NCI-H1694 (cell line): Measurements from ENCODE around the gene CTBP2.

ENCODE experiments used
- DNase-seq: peaks from one replicate; lab custom pipeline; 2025; lab: John Stamatoyannopoulos, UW

The CTBP2 gene

DNA sequence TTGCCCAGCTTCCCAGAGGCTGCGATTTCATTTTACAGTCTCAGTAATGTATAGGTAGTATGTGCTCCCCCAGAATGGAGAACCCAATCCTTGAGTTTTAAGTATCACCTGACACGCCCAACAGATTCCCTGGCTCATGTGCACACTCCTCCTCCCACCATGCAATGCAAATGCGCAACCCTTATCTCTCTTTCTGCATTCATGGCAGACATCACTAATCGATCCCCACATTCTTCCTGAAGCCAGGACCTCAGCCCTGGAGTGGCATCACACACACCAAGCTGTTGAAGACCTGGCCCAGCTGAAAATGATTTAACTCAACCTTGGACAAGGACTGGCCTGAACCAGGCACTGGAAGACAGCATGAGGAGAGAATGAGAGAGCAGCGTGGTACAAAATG, 150.0 kb downstream of the CTBP2 start:
- no peak for DNase-seq

DNA sequence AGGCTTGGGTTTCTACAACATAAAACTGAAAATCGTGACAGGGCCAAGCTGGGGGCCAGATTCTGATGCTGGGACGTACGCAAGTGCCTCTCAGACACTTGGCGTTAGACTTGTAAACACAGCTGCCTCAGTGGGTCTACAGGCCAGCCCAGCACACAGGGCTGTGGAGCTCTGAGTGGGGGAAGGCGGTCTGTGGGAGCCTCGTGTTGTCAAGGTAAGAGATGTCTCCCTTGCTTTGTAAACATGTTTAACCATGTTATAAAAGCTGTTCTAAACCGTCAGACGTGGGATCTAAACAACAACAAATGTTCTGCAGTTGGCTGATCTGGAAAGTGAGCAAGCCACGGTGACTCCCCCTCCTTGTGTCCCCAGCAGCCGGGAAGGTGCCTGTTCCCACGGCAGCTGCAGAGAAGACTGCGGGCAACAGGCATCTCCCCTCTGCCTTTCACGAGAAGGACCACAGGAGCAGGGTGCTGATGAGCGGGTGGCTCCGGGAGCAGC, 150.7 kb downstream of the CTBP2 start:
- no peak for DNase-seq

DNA sequence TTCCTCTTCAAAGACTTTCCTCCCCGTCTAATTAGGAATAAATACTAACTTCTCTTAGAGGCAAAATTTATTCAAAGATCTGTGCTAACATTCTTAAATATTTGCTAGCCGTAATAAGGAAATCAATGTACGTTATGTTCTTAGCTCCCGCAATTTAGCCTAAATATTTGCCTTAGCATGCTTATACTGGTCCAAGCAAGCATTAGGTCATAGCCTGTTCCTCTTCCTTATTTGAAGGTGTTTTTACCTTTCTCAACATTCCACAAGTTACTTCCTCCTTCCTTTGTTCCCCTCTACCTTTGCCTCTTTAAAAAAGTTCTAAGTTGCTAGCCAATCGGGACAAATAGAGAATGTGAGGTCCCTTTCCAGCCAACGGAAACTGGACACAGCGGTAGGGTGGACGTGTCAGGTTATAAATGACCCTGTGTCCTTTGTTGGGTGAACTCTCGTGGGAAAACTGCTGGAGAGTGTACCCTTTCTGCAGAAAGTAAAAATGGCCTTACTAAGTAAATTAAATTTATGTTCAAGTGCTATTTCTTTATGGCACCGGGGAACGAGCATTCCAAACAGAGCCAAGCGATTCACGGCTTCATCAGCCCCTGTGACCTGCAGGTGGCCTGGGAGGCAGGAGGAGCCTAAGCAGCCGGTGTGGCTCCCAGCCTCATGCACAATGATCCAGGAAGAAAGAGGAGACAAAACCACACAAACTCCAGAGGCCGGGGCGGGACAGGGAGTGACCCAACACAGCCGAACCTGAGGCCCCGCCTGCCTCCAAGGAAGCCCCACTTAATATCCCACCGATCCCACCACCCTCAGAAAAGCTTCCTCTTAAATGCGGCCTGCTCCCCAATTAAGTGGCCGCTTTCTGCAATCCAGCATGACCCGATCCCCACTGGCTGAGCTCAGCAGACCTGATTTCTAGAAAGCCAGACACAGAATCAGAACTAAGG, 151.4 kb downstream of the CTBP2 start:
- DNase-seq = no peak

DNA sequence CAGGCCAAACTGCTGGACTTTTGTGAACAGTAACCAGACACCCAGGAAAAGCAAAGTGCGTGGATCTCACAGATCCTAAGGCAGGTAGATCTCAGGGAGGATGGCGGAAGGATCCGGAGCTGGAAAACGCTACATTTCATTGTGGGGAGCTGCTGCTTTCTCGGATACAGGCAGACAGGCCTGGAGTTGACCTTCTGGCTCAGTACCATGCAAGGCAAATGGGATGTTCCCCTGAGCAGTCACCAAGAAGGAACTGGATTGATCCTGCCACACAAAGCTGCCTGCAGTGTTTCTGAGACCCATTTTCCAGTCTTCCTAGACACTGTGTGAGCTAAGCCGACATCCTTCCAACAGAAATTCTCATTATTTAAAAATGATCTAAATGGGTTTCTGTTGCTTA, 152.9 kb downstream of the CTBP2 start:
- no peak for DNase-seq

DNA sequence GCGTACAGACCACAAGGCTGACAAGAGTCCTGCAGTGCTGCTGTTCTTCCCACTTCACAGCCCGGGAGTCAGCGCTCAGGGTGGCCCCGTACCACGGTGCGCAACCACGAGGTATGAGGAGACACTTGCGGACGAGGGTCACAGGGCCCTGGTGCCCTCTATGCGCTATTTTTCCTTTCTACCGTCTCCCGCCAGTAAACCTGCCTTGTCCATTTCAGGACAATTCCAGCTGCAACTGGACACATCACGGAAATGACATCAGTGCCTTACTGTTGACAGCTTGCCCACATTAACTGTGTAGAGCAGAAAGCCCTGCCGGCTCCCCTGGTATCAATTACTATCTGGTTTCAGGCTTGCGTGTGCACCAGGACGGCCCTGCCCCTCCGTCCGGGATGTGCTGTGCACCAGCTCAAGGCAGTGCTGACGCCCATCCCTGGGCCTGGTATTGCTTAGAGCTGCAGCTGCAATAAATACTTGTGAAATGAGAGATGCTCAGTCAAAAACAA, 153.4 kb downstream of the CTBP2 start:
- DNase-seq = no peak

DNA sequence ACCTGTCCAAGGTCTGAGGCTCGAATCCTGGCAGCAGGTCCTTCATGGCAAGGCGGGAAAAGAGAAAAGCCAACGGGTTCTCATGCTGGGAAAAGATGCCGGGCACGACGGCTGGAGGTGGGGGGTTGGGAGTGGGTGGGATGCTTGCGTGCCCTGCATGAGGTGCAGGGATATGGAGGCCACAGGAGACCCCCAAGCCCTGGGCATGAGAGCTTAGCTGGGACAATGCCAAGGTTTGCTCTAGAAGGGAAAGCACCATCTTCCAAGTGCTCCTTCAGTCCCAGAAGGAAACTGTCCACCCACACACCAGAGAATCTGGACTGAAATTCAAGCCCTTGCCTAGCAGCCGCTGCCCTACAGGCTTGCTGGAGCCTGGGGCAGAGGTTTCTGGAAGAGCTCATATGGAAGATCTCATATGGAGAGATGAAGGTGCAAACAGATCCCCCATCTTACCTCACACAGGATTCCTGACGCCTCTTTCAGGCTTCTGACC, 154.1 kb downstream of the CTBP2 start:
- DNase-seq = no peak

DNA sequence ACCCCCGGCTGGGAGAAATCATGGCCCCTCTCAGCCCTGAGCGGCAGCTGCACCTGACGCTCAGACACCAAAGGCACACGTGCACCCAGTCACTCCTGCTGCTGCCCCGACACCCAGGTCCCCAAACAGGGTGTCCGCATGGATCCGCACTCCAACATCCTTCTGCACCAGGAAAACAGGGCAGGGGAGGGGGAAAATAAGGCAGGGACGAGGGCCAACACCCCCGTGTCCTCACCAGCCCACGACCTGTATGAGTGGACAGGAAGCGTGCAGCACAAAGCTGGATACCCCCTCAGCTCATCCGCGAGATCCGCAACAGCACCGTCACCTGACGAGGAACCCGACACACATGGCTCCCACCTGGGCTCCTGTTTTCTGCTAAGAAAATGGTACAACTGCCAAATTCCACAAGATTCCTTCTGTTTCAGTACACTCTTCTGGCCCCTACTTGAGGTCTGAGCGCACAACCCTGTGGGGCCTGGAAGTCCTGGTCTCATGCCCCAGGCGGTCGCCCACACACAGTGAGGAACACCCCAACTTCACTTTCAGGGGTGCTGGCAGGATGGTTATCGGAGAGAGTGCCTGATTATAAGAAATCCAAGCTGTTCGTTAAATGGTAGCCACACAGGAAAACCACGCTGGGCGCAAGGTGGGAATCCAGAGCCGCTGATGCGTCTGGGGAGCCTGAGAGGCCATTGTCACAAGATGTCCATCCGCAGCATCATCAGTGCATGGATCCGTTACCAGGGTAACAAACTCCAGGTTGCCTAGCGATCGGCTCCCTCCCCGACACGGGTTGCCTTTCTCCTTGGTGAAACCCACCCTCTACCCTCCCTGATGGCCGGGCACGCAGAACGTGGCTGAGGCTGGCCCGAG, 154.8 kb downstream of the CTBP2 start:
- no peak for DNase-seq

DNA sequence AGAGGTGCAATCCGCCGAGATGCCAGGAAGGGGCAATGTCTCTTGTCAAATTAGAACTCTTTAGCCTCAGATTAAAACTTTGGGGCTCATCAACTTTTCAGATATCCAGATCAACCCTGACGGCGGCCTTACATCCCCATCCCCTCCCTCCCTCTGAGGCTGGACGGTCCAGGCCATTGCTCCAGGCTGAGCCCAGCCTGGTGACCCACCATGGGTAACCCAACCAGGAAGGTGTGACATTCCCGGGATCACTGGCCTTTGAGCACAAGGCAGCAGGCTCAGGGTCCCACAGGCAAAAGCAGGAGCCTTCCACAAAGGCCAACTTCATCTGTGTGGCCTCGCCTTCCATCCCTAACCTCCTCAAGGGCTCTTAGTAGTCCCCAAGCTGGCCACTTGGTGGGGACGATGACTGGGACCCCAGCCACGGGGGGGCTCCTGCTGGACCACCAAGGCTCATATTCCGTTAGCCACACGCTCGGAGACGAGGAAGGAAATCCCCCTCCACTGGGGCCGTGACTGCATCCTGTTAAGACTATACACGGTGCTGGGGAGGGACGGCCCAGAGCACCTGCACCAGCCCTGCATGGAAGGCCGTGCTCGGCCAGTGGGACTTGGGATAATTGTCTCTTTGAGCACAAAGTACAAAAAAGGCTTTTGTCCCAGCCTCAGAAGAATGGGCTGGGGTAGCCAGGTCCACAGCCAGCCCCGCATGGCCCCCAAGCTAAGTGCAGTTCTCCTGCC, 155.6 kb downstream of the CTBP2 start:
- DNase-seq = no peak

DNA sequence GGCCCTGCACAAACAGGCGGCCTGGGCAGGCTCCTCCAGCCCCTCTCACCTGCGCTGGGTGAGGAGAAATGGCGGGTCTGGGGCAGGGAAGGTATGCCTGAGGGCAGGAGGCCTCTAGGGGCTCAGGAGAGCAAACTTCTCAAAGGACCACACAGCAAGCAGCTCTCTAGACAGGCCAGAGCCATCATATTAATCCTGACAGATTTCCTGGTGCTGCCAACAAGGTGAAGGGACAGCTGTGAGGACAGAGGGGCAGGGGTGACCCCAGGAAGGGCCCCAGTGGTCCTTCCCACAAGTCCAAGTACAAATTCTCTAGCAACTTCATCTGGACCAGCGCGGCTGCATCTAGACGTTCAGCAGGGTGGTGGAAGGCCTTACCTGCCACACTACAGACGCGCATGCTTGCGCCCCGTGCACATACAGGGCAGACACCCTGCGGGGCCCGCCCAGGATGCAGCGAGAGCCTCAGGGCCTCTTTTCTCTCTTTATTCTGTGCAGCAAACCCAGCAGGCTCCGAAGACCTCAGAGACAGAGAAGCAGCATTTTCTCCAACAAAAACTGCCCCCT, 156.4 kb downstream of the CTBP2 start:
- DNase-seq = no peak

DNA sequence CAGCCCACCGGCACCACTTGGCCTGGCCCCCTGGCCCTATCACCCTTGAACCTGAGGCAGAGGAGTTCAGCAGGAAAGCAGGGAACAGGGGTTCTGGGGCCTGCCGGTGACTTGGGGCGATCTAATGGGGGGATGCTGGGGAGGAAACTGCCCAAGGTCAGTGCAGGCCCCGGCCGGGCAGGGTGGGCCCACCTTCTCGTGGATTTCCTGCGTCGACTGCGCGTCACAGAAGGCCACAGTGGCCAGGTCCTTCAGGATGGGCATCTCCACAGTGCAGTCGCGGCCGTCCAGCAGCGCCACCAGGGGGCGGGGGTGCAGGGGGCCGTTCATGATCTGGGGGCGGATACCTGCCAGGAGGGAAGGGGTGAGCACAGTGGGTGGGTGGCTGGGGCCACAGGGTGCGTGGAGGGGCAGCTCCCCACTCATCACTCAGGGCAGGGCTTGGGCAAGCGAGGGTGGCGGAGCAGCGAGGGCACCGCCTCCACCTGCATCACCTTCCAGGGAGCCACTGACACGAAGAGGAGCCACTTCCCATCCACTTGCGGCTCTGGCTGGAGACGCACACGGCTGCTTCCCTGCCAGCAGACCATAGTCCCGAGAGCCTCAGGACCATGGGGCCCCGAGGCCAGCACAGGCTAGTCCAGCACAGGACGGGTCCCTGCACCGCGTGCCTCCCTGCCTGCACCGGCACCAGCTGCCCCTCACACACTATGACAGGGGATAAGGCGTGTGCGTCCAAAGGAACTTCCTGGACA, 157.0 kb downstream of the CTBP2 start:
- DNase-seq = no peak

DNA sequence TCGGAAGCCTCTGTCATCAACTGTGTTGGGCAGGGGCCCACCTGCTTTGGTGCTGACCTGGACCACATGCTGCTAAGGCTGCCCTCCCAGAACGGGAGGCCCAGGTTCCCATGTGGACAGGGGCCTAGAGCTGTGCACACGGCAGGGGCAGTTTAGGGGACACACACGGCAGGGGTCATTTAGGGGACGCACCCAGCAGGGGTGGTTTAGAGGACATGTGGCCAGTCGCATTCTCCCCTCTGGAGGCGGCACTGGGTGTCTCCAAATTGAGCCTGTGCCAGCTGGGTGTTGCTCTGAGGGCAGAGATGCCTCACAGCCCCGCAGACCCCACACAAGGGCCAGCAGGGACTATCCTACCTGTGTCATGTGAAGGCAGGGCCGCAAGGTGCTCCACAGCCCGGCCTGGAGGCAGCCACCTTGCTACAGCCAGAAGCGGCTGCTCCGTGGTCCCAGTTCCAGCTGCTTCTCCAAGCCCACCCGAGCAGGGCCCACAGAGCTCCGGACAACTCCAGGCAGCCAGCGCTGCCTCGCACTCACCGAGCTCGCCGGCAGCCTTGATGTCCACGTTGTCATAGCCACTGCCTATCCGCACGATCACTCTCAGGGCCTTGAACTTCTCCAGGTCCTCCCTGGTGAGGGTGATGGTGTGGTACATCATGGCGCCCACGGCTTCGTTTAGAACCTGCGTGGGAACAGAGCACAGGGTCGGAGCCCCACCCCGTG, 157.8 kb downstream of the CTBP2 start:
- no peak for DNase-seq

DNA sequence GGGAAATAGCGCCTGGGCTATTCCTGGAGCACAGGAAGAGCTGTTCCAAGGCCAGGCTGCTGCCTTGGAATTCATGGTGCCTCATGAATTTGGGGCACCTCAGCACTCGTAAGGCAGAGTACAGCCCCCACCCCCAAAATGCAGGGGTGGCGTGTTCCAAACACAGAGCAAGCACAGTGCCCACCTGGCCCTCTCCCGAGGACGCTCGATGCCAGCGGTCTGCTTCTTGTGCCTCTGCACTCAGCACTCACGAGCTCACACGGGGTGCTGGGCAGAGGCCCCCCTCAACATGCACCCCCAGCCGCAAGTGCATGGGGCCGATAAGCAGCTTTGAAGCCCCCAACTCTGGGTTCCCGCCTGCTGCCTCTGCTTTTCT, 158.3 kb downstream of the CTBP2 start:
- no peak for DNase-seq

DNA sequence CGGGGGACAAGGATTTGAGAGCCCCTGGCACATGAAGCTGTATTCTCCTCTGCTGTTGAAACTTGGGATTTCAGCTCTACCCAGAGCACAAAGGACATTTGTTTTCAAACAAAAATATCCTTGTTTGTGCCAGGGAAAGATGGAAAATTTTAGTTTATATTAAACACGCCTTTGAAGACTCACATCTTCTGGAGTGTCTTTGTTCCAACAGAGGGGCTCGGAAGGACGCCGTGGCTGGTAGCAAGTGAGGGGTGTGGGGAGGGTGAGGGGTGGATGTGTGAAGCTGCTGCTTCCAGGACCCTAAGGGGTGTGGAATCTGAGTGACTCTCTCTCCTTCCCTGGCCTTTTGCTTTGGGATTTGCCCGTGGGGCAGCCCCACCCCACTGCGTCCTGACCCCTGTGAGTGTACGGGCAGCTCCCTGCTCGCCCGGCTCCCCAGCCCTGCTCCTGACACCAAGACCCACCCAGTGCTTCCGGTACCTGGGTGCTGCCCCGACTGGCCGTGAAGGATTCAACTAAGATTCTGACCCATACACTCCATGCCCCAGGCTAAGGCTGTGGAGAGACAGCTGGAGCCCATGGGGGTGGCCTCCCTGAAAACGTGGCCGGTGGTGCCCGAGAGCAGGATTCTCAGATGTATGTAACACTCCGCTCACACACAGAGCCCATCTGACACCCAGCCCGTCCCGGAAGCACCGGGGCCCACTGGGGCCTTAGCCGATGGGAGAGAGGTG, 158.9 kb downstream of the CTBP2 start:
- no peak for DNase-seq

DNA sequence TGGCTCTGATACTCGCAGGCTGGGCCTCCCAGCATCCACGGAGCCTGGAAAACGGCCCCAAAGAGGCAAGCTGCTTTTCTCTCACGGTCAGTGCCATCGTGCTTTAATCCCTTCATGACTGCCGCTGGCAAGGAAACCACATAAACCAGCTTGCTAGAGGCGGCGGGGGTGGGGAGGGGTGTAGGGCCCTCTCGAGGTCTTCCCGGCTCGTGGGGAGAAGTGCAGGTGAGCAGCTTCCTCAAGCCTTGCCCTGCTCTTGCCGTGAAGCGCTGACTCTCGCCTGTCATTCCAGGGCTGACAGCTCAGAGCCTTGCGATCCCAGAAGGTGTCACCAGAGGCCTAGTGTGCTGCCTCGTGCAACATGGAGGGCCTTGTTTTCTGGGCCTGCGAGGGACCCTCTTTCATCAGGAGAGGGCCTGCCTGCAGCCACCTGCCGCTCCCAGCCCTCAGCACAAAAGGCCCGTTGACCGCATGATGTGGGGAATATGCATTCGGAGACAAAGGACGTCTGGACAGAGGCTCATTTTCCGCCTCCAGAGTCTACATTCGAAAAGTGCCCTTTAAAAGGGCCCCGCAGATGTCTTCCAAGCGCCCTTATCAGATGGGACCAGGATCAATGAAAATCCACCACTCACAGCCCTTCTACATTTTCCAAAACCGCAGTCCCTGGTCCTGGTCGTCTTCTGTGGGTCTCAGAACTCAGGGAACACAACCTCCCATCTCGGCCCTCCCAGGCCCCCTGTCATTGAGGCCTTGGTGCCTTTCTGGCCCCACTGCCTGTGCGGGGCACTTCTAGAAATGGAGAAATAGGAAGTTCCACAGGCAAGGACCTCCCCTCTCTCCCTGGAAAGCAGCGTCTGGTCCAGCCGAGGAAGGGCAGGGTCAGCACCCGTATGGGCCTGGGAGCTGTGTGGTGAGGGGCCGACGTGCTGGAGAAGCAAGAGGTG, 159.7 kb downstream of the CTBP2 start:
- no peak for DNase-seq

DNA sequence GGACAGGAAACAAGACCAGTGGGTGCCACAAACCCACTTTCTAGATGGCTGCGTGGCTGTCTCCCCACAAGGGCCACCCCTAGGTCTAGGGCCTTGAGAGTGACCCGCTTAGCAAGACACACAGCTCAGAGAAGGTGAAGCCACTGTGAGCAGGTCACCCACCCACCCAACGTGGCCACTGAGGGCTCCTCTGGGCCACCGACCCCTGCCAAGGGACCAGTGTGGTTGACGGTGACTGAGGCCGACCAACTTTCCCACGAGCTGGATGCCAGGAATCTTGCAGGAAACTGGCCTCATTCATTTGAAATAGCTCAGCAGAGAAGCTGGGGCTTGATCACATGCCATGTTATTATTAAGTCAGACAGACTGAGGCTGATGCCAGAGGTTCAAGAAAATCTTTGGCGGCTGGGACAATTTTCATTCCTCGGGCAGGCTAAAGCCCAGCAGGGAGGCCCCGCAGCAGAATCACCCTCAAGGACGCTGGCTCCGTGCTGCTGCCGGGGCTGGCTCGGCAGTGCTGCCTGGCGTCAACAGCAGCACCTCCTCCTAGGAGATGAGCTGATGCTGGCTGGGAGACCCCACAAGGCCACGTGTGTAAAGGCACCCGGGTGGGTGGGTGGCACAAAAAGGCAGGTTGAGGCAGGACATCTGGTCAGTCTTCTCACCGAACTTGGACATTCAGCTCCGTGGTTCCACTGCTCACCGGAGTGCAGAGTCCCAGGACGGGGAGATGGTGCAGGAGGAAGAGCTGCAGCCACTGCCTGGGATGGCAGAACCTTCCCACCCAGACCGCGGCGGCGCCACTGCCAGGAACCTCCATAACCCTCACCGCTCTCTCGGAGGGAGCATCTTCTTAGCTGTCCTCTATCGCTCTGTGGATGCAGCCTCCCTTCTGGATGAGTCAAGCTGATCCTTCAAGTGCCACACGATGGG, 160.7 kb downstream of the CTBP2 start:
- DNase-seq = no peak

DNA sequence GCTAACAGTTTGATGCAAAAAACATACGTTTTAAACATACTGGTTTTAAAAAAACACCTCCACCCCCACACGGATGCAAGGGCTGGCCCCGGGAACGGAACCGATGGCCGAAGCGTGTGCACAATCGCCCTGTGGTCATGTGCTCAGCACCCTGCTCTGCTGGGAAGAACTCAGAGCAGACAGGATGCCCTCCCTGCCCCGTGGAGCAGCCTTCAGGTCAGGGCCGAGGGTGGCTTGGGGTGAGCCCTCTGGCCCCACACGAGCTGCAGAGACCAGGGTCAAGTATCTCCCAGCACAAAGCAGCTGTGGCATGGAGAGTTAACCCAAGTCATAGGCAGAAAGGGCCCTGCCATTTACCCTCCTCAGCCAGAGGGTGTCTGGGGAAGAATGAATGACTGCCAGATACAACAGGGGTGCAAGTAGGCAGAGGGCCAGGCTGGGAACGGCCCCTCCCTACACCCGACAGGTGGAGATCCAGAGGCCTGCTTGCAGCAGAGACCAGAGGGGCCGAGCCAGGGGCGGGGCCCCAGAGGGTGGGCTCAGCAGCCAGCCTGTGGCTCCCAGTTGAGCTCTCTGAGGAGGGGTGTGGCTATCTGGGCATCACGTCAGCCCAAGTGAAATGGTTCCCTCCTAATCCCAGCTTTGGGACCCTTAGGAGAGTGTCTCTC, 161.6 kb downstream of the CTBP2 start:
- no peak for DNase-seq
